Stimulated activated CD4-positive, alpha-beta T cell treated with anti-CD3 and anti-CD28 coated beads, Interleukin-12 subunit alpha, Interleukin-12 subunit beta, amount 100 ng/mL, for 48 hours (primary cell): ENCODE results near the gene CUL2.
"Not testable (repeated sequence)": the region's sequence is repeated elsewhere in the genome, so short reads cannot be mapped to it uniquely, and the experiment has no call there.

Source experiments
- DNase-seq, 3 donors: peaks; one replicate each; pipeline ENCODE4 v3.0.0-alpha.2; 2020; ENCODE audit warnings: low read depth in 2 of 3, low spot score in 1 of 3

The CUL2 gene

GRCh38 chr10:35080261-35080660 is 9.9 kb downstream of the CUL2 start:
- not testable (repeated sequence) for DNase-seq

GRCh38 chr10:35079763-35080162 is 10.4 kb downstream of the CUL2 start:
- DNase-seq: no peak

- no peak for DNase-seq
Observed at GRCh38 chr10:35079265-35079664, 10.9 kb downstream of the CUL2 start.

- no peak for DNase-seq
Observed at GRCh38 chr10:35075228-35075627, 14.9 kb downstream of the CUL2 start.

- DNase-seq: no peak
Observed at GRCh38 chr10:35074266-35074665, 15.9 kb downstream of the CUL2 start.

GRCh38 chr10:35070521-35070920 is 19.6 kb downstream of the CUL2 start:
- no peak for DNase-seq

GRCh38 chr10:35063837-35064454 is 26.2 kb downstream of the CUL2 start:
- no peak for DNase-seq

GRCh38 chr10:35059481-35059880 is 30.7 kb downstream of the CUL2 start:
- no peak for DNase-seq

- DNase-seq: no peak
Observed at GRCh38 chr10:35058686-35059085, 31.5 kb downstream of the CUL2 start.

GRCh38 chr10:35058134-35058533 is 32.0 kb downstream of the CUL2 start:
- DNase-seq: no peak

- DNase-seq: no peak
Observed at GRCh38 chr10:35056686-35057085, 33.5 kb downstream of the CUL2 start.

GRCh38 chr10:35056133-35056532 is 34.0 kb downstream of the CUL2 start:
- no peak for DNase-seq

- DNase-seq: no peak
Observed at GRCh38 chr10:35050568-35050967, 39.6 kb downstream of the CUL2 start.

GRCh38 chr10:35046074-35046473 is 44.1 kb downstream of the CUL2 start:
- no peak for DNase-seq

GRCh38 chr10:35045275-35045674 is 44.9 kb downstream of the CUL2 start:
- not testable (repeated sequence) for DNase-seq

- no peak for DNase-seq
Observed at GRCh38 chr10:35043796-35044344, 46.3 kb downstream of the CUL2 start.

GRCh38 chr10:35042783-35043182 is 47.4 kb downstream of the CUL2 start:
- no peak for DNase-seq

- no peak for DNase-seq
Observed at GRCh38 chr10:35041502-35041879, 48.6 kb downstream of the CUL2 start.

GRCh38 chr10:35040760-35041501 is 49.2 kb downstream of the CUL2 start:
- no peak for DNase-seq

GRCh38 chr10:35037104-35037503 is 53.0 kb downstream of the CUL2 start:
- DNase-seq: no peak

- no peak for DNase-seq
Observed at GRCh38 chr10:35035606-35036005, 54.5 kb downstream of the CUL2 start.

- no peak for DNase-seq
Observed at GRCh38 chr10:35027567-35027966, 62.6 kb downstream of the CUL2 start.

- DNase-seq: no peak
Observed at GRCh38 chr10:35025916-35026315, 64.2 kb downstream of the CUL2 start.
